Hepatocyte (in vitro differentiated cells): Measurements from ENCODE around the gene TNFRSF4. TPM values are rescaled to one million over a fixed set of nuclear protein-coding genes. Genes with fewer than 3 reads are reported as not detected.

Experiments
- DNase-seq: peaks from one replicate; pipeline ENCODE4 v3.0.0-alpha.2; 2016; ENCODE audit warnings: low spot score
- H2AFZ ChIP-seq: fragments of 200-600 bp; sonication (generic); 2 replicates; pipeline ENCODE4 v1.6.0; 2016; ENCODE audit warnings: antibody characterized with exemption, mild to moderate bottlenecking
- H3K27ac ChIP-seq: fragments of 200-600 bp; sonication (generic); 2 replicates; pipeline ENCODE4 v1.5.1; 2016; ENCODE audit warnings: mild to moderate bottlenecking
- H3K27me3 ChIP-seq: fragments of 200-600 bp; sonication (generic); 2 replicates; pipeline ENCODE4 v1.6.1; 2016
- H3K36me3 ChIP-seq: fragments of 200-600 bp; sonication (generic); replicated peaks from 2 replicates; pipeline ENCODE4 v1.5.1; 2016; ENCODE audit warnings: low read depth; ENCODE audit not compliant: insufficient read depth
- H3K4me1 ChIP-seq: fragments of 200-600 bp; sonication (generic); 2 replicates; pipeline ENCODE4 v1.5.1; 2016; ENCODE audit warnings: mild to moderate bottlenecking, moderate library complexity; ENCODE audit not compliant: insufficient read depth
- H3K4me2 ChIP-seq: fragments of 200-600 bp; sonication (generic); 2 replicates; pipeline ENCODE4 v1.6.0; 2016
- H3K4me3 ChIP-seq: fragments of 200-600 bp; sonication (generic); 2 replicates; pipeline ENCODE4 v1.5.1; 2016; ENCODE audit warnings: mild to moderate bottlenecking
- H3K79me2 ChIP-seq: fragments of 200-600 bp; sonication (generic); 2 replicates; pipeline ENCODE4 v1.6.0; 2017; ENCODE audit warnings: mild to moderate bottlenecking
- H3K9me2 ChIP-seq: fragments of 200-600 bp; sonication (generic); replicated peaks from 2 replicates; pipeline ENCODE4 v1.6.0; 2017; ENCODE audit warnings: mild to moderate bottlenecking; ENCODE audit not compliant: insufficient read depth
- H3K9me3 ChIP-seq: fragments of 200-600 bp; sonication (generic); 2 replicates; pipeline ENCODE4 v1.5.1; 2016; ENCODE audit warnings: low read depth, mild to moderate bottlenecking
- H4K20me1 ChIP-seq: fragments of 200-600 bp; sonication (generic); 2 replicates; pipeline ENCODE4 v1.6.0; 2016; ENCODE audit warnings: mild to moderate bottlenecking; ENCODE audit not compliant: insufficient read depth, poor library complexity, severe bottlenecking
- CTCF ChIP-seq: fragments of 200-600 bp; sonication (generic); IDR thresholded peaks from 2 replicates; pipeline ENCODE4 v1.5.1; 2016; ENCODE audit warnings: antibody characterized with exemption, mild to moderate bottlenecking; ENCODE audit not compliant: poor library complexity
- EZH2 ChIP-seq: fragments of 200-600 bp; sonication (generic); IDR thresholded peaks from 2 replicates; pipeline ENCODE4 v1.6.1; 2016; ENCODE audit warnings: antibody characterized with exemption, mild to moderate bottlenecking, borderline replicate concordance
- EZH2phosphoT487 ChIP-seq: fragments of 200-600 bp; sonication (generic); IDR thresholded peaks from one replicate; pipeline ENCODE4 v1.6.1; 2018; ENCODE audit warnings: antibody characterized with exemption, mild to moderate bottlenecking, low read depth, moderate library complexity; ENCODE audit not compliant: unreplicated experiment, severe bottlenecking
- WGBS: methylation state at CpG from one replicate; pipeline ENCODE4 v1.1.6; 2016; ENCODE audit warnings: low lambda C conversion rate; ENCODE audit errors: missing lambda C conversion rate; 5-methylcytosine and 5-hydroxymethylcytosine counted together
- polyA plus RNA-seq: library from polyadenylated mRNA; unstranded; fragments of >200 nt; fragmentation: Nextera tagmentation; extraction: Ambion mirVana; gene quantifications from 2 replicates; pipeline ENCODE4 v1.2.1, GENCODE V29; 2016
- total RNA-seq: library from RNA; depleted of rRNA; stranded (reverse); fragments of >200 nt; gene quantifications from 2 replicates; pipeline ENCODE4 v1.2.3, GENCODE V29; 2014

Gene TNFRSF4
- total and polyA plus RNA-seq, 2 experiments from 2014 or later: not detected

- H3K4me3 ChIP-seq: no peak overlapping the region
- TF ChIP-seq EZH2phosphoT487 (no peak), EZH2 (no peak), CTCF (no peak)
- H4K20me1 ChIP-seq: no peaks in the 10 kb centered on the region
- no peaks in the 10 kb centered on the region for H3K9me2 ChIP-seq
- H3K9me3 ChIP-seq: no peaks in the 10 kb centered on the region
- H3K4me2 ChIP-seq: no peak overlapping the region
- H2AFZ ChIP-seq: no peak overlapping the region
- no peak overlapping the region for H3K27ac ChIP-seq
- WGBS: 89% methylated on average over 13 of the region's 24 CpGs
- H3K79me2 ChIP-seq: no peaks in the 10 kb centered on the region
- H3K27me3 ChIP-seq: no peaks in the 10 kb centered on the region
- peaks cover 9% of the 10 kb centered on the region for H3K4me1 ChIP-seq
- H3K36me3 ChIP-seq: no peaks in the 10 kb centered on the region
- no peak for DNase-seq
These were observed 1.1 kb downstream of the TNFRSF4 start for GRCh38 chr1:1212780-1213344.

GRCh38 chr1:1211541-1212441 is 2.2 kb downstream of the TNFRSF4 start:
- Histone ChIP-seq H3K79me2 (no peaks in the 10 kb centered on the region), H4K20me1 (no peaks in the 10 kb centered on the region), H3K9me3 (no peaks in the 10 kb centered on the region), H2AFZ (no peak overlapping the region), H3K4me1 (peaks cover 9% of the 10 kb centered on the region), H3K4me3 (no peak overlapping the region), H3K27me3 (peaks cover 8% of the 10 kb centered on the region), H3K9me2 (no peaks in the 10 kb centered on the region), H3K4me2 (no peak overlapping the region), H3K27ac (no peak overlapping the region), H3K36me3 (no peaks in the 10 kb centered on the region)
- DNase-seq: no peak
- TF ChIP-seq CTCF (no peak), EZH2 (no peak), EZH2phosphoT487 (no peak)
- 92% methylated on average over 23 of the region's 28 CpGs for WGBS

GRCh38 chr1:1210726-1211540 is 3.0 kb downstream of the TNFRSF4 start:
- WGBS: 95% methylated on average over 29 of the region's 31 CpGs
- Histone ChIP-seq H3K27ac (no peak overlapping the region), H3K4me1 (peaks cover 16% of the 10 kb centered on the region), H4K20me1 (no peaks in the 10 kb centered on the region), H3K9me3 (no peaks in the 10 kb centered on the region), H3K4me2 (no peak overlapping the region), H2AFZ (no peak overlapping the region), H3K27me3 (peaks cover 17% of the 10 kb centered on the region), H3K9me2 (no peaks in the 10 kb centered on the region), H3K4me3 (no peak overlapping the region), H3K79me2 (no peaks in the 10 kb centered on the region), H3K36me3 (no peaks in the 10 kb centered on the region)
- DNase-seq: no peak
- TF ChIP-seq EZH2 (no peak), CTCF (no peak), EZH2phosphoT487 (no peak)
